Measurements from ENCODE around the gene PSMF1.
"Not testable (repeated sequence)": the region's sequence is repeated elsewhere in the genome, so short reads cannot be mapped to it uniquely, and the experiment has no call there.

- not testable (repeated sequence) for TF ChIP-seq CTCF (IDR thresholded peaks at IDR 0.05; ENCODE audit: low read depth, low read length, missing input control); RXRA (IDR thresholded peaks at IDR 0.05); EGR1 (IDR thresholded peaks at IDR 0.05; ENCODE audit: low read depth in 2 of 2); RAD21 (IDR thresholded peaks at IDR 0.05); SP1 (IDR thresholded peaks at IDR 0.05); HNF4A (conservative IDR thresholded peaks at IDR 0.05); HNF4G (IDR thresholded peaks at IDR 0.05); TAF1 (conservative IDR thresholded peaks at IDR 0.05); JUND (IDR thresholded peaks at IDR 0.05); YY1 (IDR thresholded peaks at IDR 0.05); FOXA1 (IDR thresholded peaks at IDR 0.05)
- TF ChIP-seq, protein P1, sequence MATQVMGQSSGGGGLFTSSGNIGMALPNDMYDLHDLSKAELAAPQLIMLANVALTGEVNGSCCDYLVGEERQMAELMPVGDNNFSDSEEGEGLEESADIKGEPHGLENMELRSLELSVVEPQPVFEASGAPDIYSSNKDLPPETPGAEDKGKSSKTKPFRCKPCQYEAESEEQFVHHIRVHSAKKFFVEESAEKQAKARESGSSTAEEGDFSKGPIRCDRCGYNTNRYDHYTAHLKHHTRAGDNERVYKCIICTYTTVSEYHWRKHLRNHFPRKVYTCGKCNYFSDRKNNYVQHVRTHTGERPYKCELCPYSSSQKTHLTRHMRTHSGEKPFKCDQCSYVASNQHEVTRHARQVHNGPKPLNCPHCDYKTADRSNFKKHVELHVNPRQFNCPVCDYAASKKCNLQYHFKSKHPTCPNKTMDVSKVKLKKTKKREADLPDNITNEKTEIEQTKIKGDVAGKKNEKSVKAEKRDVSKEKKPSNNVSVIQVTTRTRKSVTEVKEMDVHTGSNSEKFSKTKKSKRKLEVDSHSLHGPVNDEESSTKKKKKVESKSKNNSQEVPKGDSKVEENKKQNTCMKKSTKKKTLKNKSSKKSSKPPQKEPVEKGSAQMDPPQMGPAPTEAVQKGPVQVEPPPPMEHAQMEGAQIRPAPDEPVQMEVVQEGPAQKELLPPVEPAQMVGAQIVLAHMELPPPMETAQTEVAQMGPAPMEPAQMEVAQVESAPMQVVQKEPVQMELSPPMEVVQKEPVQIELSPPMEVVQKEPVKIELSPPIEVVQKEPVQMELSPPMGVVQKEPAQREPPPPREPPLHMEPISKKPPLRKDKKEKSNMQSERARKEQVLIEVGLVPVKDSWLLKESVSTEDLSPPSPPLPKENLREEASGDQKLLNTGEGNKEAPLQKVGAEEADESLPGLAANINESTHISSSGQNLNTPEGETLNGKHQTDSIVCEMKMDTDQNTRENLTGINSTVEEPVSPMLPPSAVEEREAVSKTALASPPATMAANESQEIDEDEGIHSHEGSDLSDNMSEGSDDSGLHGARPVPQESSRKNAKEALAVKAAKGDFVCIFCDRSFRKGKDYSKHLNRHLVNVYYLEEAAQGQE (IDR thresholded peaks at IDR 0.05), result not testable (repeated sequence)
- TF ChIP-seq, protein P2, sequence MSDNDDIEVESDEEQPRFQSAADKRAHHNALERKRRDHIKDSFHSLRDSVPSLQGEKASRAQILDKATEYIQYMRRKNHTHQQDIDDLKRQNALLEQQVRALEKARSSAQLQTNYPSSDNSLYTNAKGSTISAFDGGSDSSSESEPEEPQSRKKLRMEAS (IDR thresholded peaks at IDR 0.05), result not testable (repeated sequence)
Observed at GRCh38 chr20:1216527-1217427, 98.4 kb downstream of the PSMF1 start.
